KOPT-K1 (cell line): ENCODE measurements around the gene ZNF611.
"Not testable (repeated sequence)": the region's sequence is repeated elsewhere in the genome, so short reads cannot be mapped to it uniquely, and the experiment has no call there.

Source experiments
- H3K27ac ChIP-seq: fragments of 200-600 bp; sonication (generic); 2 replicates; pipeline ENCODE4 v1.5.1; 2016; ENCODE audit warnings: antibody characterized with exemption, mild to moderate bottlenecking, low read depth, low read length; ENCODE audit not compliant: poor library complexity, severe bottlenecking
- H3K36me3 ChIP-seq: fragments of 200-600 bp; sonication (generic); 2 replicates; pipeline ENCODE4 v1.5.1; 2017; ENCODE audit warnings: antibody characterized with exemption, mild to moderate bottlenecking, low read length, moderate library complexity; ENCODE audit not compliant: insufficient read depth
- H3K9me3 ChIP-seq: fragments of 200-600 bp; sonication (generic); 2 replicates; pipeline ENCODE4 v1.5.1; 2017; ENCODE audit warnings: antibody characterized with exemption, low read length, mild to moderate bottlenecking; ENCODE audit not compliant: insufficient read depth, poor library complexity, severe bottlenecking

The ZNF611 gene

DNA sequence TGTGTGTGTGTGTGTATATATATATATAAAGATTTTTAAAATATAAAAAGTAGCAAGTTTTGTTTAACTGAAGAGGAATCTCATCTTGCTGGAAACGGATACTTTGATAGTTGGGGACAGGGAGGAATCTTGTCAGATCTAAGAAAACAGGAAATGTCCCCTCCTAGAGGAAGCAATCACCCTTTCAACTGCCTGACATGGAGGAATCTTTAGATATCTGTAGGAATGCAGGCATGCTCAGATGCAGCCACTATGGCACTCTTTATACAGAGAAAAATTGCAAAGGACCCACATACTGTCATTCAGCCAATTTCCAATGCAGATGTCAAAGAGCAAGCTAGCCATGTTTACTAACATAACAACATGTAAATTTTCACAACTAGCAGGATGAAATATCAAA is 38.8 kb downstream of the ZNF611 start:
- Histone ChIP-seq H3K36me3 (no peaks in the 10 kb centered on the region), H3K9me3 (no peaks in the 10 kb centered on the region), H3K27ac (no peak overlapping the region)

DNA sequence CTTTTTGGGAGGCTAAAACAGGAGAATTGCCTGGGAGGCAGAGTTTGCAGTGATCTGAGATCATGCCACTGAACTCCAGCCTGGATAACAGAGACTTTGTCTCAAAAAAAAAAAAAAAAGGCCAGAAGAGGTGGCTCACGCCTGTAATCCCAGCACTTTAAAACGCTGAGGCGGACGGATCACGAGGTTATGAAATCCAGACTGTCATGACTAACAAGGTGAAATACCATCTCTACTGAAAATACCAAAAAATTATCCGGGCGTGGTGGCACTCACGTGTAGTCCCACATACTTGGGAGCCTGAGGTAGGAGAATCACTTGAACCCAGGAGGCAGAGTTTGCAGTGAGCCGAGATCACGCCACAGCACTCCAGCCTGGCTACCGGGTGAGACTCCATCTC is 39.9 kb downstream of the ZNF611 start:
- Histone ChIP-seq H3K9me3 (no peaks in the 10 kb centered on the region), H3K36me3 (no peaks in the 10 kb centered on the region), H3K27ac (no peak overlapping the region)

DNA sequence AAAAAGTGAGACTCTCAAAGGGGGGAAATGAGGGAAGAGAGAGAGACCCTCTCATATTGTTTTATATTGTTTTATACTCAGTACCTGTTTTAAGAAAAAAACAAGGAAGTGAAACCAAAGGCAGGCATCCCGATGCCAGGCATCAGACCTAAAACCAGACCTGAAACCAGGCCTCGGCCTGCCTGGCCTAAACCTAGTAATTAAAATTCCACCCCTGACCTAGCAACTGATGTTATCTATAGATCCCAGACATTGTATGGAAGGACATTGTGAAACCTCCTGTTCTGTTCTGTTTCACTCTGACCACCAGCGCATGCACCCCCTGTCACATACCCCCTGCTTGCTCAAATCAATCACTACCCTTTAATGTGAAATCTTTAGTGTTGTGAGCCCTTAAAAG is 40.6 kb downstream of the ZNF611 start:
- H3K36me3 ChIP-seq, H3K9me3 ChIP-seq, H3K27ac ChIP-seq: not testable (repeated sequence)

GRCh38 chr19:52692431-52693008 is 42.3 kb downstream of the ZNF611 start:
- no peak overlapping the region for H3K27ac ChIP-seq
- H3K9me3 ChIP-seq = no peaks in the 10 kb centered on the region
- peaks cover 7% of the 10 kb centered on the region; the same call in 1 of the 2 replicates for H3K36me3 ChIP-seq

GRCh38 chr19:52691737-52692136 is 43.1 kb downstream of the ZNF611 start:
- no peak overlapping the region for H3K27ac ChIP-seq
- no peaks in the 10 kb centered on the region for H3K9me3 ChIP-seq
- H3K36me3 ChIP-seq = peaks cover 7% of the 10 kb centered on the region; the same call in 1 of the 2 replicates

DNA sequence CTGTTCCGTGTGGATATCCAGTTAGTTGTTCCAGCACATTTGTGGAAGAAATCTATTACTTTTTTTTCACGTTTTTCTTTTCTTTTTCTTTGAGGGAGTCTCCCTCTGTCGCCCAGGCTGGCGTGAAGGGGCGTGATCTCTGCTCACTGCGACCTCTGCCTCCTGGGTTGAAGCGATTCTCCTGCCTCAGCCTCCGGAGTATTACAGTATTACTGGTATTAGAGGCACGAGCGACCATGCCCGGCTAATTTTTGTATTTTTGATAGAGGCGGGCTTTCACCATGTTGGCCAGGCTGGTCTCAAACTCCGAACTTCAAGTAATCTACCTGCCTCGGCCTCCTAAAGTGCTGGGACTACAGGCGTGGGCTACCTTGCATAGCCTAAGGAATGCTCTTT is 43.6 kb downstream of the ZNF611 start:
- H3K27ac ChIP-seq = peak overlapping the region; percentile 86
- no peaks in the 10 kb centered on the region for H3K9me3 ChIP-seq
- H3K36me3 ChIP-seq = peaks cover 7% of the 10 kb centered on the region; the same call in 1 of the 2 replicates

DNA sequence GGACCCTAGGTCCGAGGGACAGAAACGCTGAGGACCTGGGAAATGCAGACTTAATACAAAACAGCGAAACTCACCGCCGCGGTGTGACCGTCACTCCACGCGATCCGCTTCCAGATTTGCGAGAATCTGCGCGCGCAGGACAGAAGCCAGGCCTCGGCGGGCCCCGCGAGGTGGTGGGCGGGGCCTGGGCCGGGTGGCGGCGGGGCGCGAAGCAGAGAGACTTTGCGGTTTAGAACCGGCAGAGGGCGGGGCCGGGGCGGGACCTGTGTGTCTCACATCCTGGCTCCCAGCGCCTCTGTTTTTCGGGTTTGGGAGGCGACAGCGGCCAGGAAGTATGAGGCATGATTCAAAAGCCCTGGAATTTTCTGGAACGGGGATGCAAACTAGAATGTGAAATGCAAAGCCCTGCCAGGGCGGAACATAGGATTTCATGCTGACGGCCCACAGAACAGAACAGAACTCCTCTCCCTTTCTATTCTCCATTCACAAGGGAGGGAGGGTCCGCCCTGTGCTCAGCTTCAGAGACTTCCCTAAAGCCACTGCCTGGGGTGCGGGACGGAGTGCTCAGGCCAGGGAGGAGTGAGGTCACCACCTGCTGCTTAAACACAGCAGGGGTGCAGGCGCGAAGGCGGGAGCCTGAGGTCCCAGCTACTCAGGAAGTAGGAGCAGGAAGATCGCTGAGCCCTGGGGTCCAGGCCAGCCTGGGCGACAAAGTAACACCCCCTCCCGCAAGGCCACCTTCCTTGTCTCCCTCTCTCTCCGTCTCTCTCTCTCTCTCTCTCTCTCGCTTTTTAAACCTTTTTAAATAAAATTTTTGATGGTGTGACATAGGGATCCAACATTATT is 44.3 kb downstream of the ZNF611 start:
- peaks cover 9% of the 10 kb centered on the region; the same call in 1 of the 2 replicates for H3K36me3 ChIP-seq
- H3K27ac ChIP-seq = peak overlapping the region; percentile 86
- H3K9me3 ChIP-seq = no peaks in the 10 kb centered on the region

DNA sequence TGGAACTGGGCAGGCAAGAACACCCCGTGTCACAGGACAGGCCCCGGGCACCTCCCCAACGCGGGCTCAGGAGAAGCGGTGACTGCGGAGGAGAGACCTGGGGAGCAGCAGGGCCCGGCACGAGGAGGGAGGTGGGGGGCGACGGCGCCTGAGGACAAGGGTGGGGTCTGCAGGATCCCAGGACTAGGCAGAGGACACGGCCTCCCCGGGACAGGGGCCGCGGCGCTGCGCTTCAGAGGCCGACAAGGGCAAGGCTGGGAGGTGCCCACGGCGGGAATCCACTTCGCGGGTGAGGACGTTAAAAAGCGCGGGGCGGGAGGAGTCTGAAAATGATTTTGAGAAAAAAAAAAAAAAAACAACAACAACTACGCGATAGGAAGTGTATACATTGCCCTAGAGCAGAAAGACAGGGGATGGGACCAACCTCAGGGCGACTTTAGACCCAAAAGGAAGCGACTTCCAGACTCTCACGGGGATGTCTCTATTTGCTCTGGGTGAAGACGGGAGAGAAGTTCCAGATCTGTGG is 44.9 kb downstream of the ZNF611 start:
- Histone ChIP-seq H3K27ac (peak overlapping the region; percentile 86), H3K9me3 (no peaks in the 10 kb centered on the region), H3K36me3 (peaks cover 16% of the 10 kb centered on the region)

DNA sequence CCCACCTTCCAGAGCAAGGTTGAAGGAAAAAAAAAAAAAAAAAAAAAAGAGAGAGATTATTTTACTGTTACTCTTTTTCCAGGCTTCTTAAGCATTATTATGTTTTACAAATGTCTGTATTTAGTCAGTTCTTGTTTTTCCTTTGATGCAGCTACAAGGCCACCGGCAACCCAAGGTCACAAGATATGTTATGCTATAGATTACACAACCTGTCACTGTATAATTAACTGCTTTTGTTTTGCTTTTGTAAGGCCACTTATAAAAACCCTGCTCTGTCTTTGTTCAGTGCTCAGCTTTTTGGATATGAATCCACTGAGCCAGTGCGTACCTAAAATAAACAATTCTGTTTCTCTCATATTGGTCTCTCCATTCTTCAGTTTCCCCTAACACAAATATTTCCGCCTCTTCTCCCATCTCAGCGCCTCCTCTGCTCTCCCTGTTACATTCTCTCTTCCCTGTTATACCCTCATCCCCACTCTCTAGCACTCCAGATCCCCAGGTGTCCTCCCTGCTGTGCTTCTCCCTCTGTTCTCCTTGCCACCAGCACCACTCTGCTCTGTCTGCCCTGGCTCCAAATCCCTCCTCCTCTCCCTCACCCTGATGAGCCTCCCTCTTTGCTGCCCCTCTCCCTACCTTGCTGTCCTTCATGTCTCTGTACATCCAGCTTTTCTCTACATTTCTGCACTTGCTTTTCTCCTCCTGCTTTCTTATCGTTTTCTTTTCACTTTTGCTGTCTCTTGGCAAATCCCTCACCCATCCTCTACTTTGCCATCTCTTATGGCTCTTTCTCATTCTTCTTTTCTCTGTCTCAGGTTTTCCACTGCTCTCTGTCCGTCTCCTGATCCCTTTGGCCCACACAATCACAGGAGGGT is 45.7 kb downstream of the ZNF611 start:
- H3K27ac ChIP-seq = peak overlapping the region; percentile 86
- H3K36me3 ChIP-seq = peaks cover 24% of the 10 kb centered on the region
- not testable (repeated sequence) for H3K9me3 ChIP-seq

- peaks cover 31% of the 10 kb centered on the region for H3K36me3 ChIP-seq
- H3K9me3 ChIP-seq = no peaks in the 10 kb centered on the region
- no peak overlapping the region for H3K27ac ChIP-seq
Observed at GRCh38 chr19:52688335-52688734, 46.5 kb downstream of the ZNF611 start.

DNA sequence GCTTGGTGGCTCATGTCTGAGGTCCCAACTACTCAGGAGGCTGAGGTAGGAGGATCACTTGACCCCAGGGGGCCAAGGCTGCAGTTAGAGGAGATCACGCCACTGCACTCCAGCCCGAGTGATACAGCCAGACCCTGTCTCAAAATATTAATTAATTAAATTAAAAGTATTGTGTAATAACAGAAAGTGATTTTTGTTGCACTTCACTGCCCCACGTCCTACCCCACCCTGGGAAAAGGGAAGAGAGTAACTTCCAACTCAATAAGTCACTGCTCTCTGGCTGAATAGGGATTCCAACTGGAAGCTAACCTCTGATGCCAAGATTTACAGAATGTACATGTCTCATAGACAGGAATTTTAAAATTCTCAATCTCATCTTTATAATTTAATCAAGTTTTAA is 47.2 kb downstream of the ZNF611 start:
- Histone ChIP-seq H3K27ac (no peak overlapping the region), H3K36me3 (peaks cover 38% of the 10 kb centered on the region), H3K9me3 (no peaks in the 10 kb centered on the region)

- no peaks in the 10 kb centered on the region for H3K9me3 ChIP-seq
- peaks cover 44% of the 10 kb centered on the region for H3K36me3 ChIP-seq
- H3K27ac ChIP-seq = no peak overlapping the region
Observed at GRCh38 chr19:52685811-52686210, 49.0 kb downstream of the ZNF611 start.

DNA sequence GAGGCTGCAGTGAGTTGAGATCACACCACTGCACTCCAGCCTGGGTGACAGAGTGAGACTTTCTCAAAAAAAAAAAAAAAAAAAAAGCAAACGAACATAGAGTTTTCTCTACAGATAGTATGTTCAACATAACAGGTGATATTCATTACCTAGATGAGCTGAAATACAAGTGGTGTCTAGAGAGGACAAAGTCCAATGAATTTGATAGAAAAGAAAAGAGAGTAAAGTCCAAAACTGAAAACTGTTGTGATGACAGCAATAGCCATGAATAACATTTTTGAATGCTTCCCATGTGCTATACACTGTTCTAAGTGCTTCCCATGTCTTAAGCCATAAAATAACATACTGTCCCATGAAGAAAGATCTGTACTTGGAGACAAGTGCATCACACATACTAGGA is 53.6 kb downstream of the ZNF611 start:
- H3K27ac ChIP-seq, H3K9me3 ChIP-seq: not testable (repeated sequence)
- H3K36me3 ChIP-seq = peaks cover 66% of the 10 kb centered on the region

DNA sequence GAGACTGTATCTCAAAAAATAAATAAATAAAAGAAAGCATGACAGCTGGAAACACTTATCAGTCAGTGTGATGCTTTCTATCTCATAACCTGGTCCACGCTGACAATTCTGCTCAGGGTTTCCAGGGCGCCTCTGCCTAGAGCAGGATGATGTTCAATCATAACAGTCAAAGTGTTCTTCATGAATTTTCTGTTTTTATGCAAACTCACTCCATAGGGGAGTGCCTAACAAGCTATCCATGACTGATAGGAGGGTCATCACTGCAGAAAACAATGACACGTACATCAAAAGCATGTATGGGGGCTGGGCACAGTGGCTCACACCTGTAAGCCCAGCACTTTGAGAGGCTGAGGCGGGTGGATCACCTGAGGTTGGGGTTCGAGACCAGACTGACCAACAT is 55.2 kb downstream of the ZNF611 start:
- Histone ChIP-seq H3K36me3 (peaks cover 62% of the 10 kb centered on the region), H3K27ac (no peak overlapping the region), H3K9me3 (peaks cover 8% of the 10 kb centered on the region)

DNA sequence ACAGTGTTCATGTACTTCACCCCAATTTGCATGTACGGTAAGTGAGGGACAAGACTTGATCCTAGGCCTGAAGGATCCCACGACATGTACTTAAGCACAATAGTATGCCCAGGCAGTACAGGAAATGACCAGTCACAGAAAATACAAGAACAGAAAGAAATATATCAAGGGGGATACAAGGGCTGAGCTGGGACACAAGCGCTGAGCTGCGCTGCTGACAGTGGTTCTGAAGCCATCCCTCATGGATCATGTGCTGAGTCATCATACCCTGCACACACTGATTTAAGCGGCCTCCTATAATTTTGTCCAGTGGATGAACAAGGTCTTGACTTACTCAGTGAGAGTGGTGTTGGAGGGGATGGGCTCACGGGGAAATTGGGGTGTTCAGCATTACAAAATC is 59.6 kb downstream of the ZNF611 start:
- H3K36me3 ChIP-seq = peaks cover 56% of the 10 kb centered on the region
- not testable (repeated sequence) for H3K27ac ChIP-seq, H3K9me3 ChIP-seq
